ENCODE results near the gene ARSD. TPM values are rescaled to one million over a fixed set of nuclear protein-coding genes. Genes with fewer than 3 reads are reported as not detected.

The ARSD gene
- total and polyA plus RNA-seq, 2 of the 8 experiments (the other 6 are each of a cell fraction or from before 2014, with no cell fraction given), result 1.8 to 3.2 TPM

- POLR2A ChIA-PET (ENCODE audit: partially characterized antibody), result interaction anchor here (1.3 kb wide), 1 partner anchor 27 kb away, joined by 3 read pairs; no protein-coding TSS in a partner anchor
- 59% methylated on average over 5 of the region's 6 CpGs; no CpG with 5 or more reads in 1 of the 2 experiments for WGBS, 2 experiments (ENCODE audit: extremely low coverage in 1 of 2, insufficient coverage in 1 of 2, insufficient read length in 1 of 2, insufficient replicate concordance in 2 of 2, low coverage in 1 of 2, low lambda C conversion rate in 2 of 2, missing lambda C conversion rate in 1 of 2)
- peaks cover 0 to under 1% (median under 1%) of the 10 kb centered on the region in 4 experiments; a peak in 3 of 8 replicates for H3K36me3 ChIP-seq (ENCODE audit: control insufficient read depth in 2 of 4, insufficient read depth in 4 of 4, low read length in 3 of 4)
Observed at GRCh38 chrX:2875798-2876399, 53.2 kb downstream of the ARSD start.

More at GRCh38 chrX:2875798-2876399, 53.2 kb downstream of the ARSD start:
- Histone ChIP-seq H3K4me2 (ENCODE audit: insufficient read depth in 1 of 2, low read depth in 2 of 2, low read length in 2 of 2) (no peak overlapping the region), H2BK15ac (ENCODE audit: low read length) (no peak overlapping the region), H3K18ac (ENCODE audit: extremely low read depth, low read length) (no peak overlapping the region), H2BK120ac (replicated peaks; ENCODE audit: low read depth, low read length) (no peak overlapping the region), H3K14ac (ENCODE audit: insufficient read length) (no peak overlapping the region), H3K9ac (replicated peaks in 1 of 4; ENCODE audit: extremely low read depth in 1 of 4, low read depth in 3 of 4, low read length in 3 of 4) (no peak overlapping the region), H4K5ac (ENCODE audit: insufficient read length, low read depth, low read length) (no peak overlapping the region), H4K20me1 (replicated peaks in 1 of 2; ENCODE audit: control insufficient read depth in 1 of 2, insufficient read depth in 2 of 2, low read length in 2 of 2) (no peaks in the 10 kb centered on the region), H2BK12ac (ENCODE audit: low read depth, low read length) (no peak overlapping the region), H4K91ac (replicated peaks; ENCODE audit: insufficient read length, low read length) (no peak overlapping the region), H3K79me2 (ENCODE audit: control insufficient read depth in 1 of 2, insufficient read depth in 2 of 2, low read length in 2 of 2) (no peaks in the 10 kb centered on the region), H2BK5ac (ENCODE audit: low read depth, low read length) (no peak overlapping the region), H3K79me1 (ENCODE audit: low read depth, low read length) (no peaks in the 10 kb centered on the region), H3K4ac (replicated peaks; ENCODE audit: insufficient read length, low read depth, low read length) (no peak overlapping the region), H3K56ac (replicated peaks; ENCODE audit: insufficient read length, low read depth, low read length) (no peak overlapping the region), H3K9me3 (ENCODE audit: insufficient read depth in 2 of 2, low read depth in 1 of 2, low read length in 1 of 2) (no peaks in the 10 kb centered on the region), H2BK20ac (ENCODE audit: low read length) (no peak overlapping the region), H4K8ac (ENCODE audit: extremely low read depth, insufficient read depth, low read length) (no peak overlapping the region), H3K4me3 (ENCODE audit: extremely low read depth in 1 of 4, insufficient read depth in 2 of 4, low read depth in 3 of 4, low read length in 4 of 4) (no peak overlapping the region), H3K23me2 (ENCODE audit: low read depth, low read length) (no peaks in the 10 kb centered on the region), H2AFZ (ENCODE audit: low read length) (no peak overlapping the region), H2AK5ac (ENCODE audit: low read depth, low read length) (no peak overlapping the region), H3K23ac (ENCODE audit: insufficient read length) (no peak overlapping the region), H3K27ac (ENCODE audit: low read depth, low read length) (no peak overlapping the region), H3K27me3 (replicated peaks in 1 of 4; ENCODE audit: control insufficient read depth in 3 of 4, extremely low read depth in 1 of 4, insufficient read depth in 3 of 4, low read length in 3 of 4) (no peaks in the 10 kb centered on the region), H3K4me1 (replicated peaks in 1 of 4; ENCODE audit: control insufficient read depth in 3 of 4, insufficient read depth in 4 of 4, low read length in 3 of 4) (no peaks in the 10 kb centered on the region)
- FAIRE-seq, result peak; percentile 13
- no peak for DNase-seq (ENCODE audit: low read depth in 1 of 2, low spot score in 2 of 2)
- no peak for TF ChIP-seq SIRT6 (IDR thresholded peaks at IDR 0.05; ENCODE audit: low read length)
- peak in 2 of 3 experiments; percentile 25 to 27; a peak in 2 of 4 replicates for TF ChIP-seq CTCF (IDR thresholded peaks at IDR 0.05; ENCODE audit: control extremely low read depth in 1 of 3, insufficient read depth in 1 of 3, low read depth in 1 of 3, low read length in 3 of 3)
- TF ChIP-seq SRF (IDR thresholded peaks at IDR 0.05; ENCODE audit: low read depth, low read length), result no peak
- TF ChIP-seq CREB1 (IDR thresholded peaks at IDR 0.05), result no peak
- TF ChIP-seq RAD21 (IDR thresholded peaks at IDR 0.05 in 1 of 2, conservative IDR thresholded peaks at IDR 0.05 in 1 of 2; ENCODE audit: low read depth in 2 of 2, low read length in 2 of 2), result peak; percentile 44 to 45
- CTCF ChIA-PET (ENCODE audit: partially characterized antibody), result interaction anchor here (0.9 to 1.0 kb wide), 2 partner anchors 13 kb away, joined by 3 read pairs; no protein-coding TSS in a partner anchor
